HepG2 (cell line): ENCODE results near the gene KRTAP5-4.

Experiments used
- CC2D1A ChIP-seq: sonication (generic); formaldehyde crosslinking; IDR thresholded peaks from 2 replicates; pipeline ENCODE4 v1.8.1; 2023; ENCODE audit warnings: mild to moderate bottlenecking, missing genetic modification reagents
- GABPA ChIP-seq, 2 experiments: IDR thresholded peaks; 2 replicates each; pipeline ENCODE4 v1.6.1; 2011 to 2016; ENCODE audit warnings: low read depth in 2 of 2, low read length in 1 of 2, missing biosample characterization in 1 of 2, missing genetic modification characterization in 1 of 2
- NFRKB ChIP-seq: fragments of 450-650 bp; IDR thresholded peaks from 2 replicates; pipeline ENCODE4 v1.6.1; 2017
- POLR2A ChIP-seq, 2 experiments: IDR thresholded peaks; 2 replicates each; pipeline ENCODE4 v1.6.1; 2011; ENCODE audit warnings: low read depth in 2 of 2, low read length in 2 of 2, mild to moderate bottlenecking in 1 of 2, moderate library complexity in 1 of 2; ENCODE audit not compliant: insufficient read depth in 1 of 2
- RXRA ChIP-seq: sonication (generic); formaldehyde crosslinking; IDR thresholded peaks from 2 replicates; pipeline ENCODE4 v1.5.1; 2020; ENCODE audit warnings: missing genetic modification reagents
- SMC3 ChIP-seq: IDR thresholded peaks from 2 replicates; pipeline ENCODE4 v1.6.1; 2011; ENCODE audit warnings: low read length, improper control_type of control experiment
- ZFX ChIP-seq: sonication (generic); formaldehyde crosslinking; IDR thresholded peaks from 2 replicates; pipeline ENCODE4 v1.4.0; 2020; ENCODE audit warnings: mild to moderate bottlenecking, low read depth, missing genetic modification reagents, moderate library complexity
- ZNF777 ChIP-seq: sonication (generic); formaldehyde crosslinking; IDR thresholded peaks from 2 replicates; pipeline ENCODE4 v1.4.0; 2020; ENCODE audit warnings: missing genetic modification reagents
- TF ChIP-seq, protein P1 (sequence below): sonication (generic); formaldehyde crosslinking; IDR thresholded peaks from 2 replicates; pipeline ENCODE4 v1.5.0; 2020; ENCODE audit warnings: mild to moderate bottlenecking, missing genetic modification reagents, moderate library complexity

DNA sequence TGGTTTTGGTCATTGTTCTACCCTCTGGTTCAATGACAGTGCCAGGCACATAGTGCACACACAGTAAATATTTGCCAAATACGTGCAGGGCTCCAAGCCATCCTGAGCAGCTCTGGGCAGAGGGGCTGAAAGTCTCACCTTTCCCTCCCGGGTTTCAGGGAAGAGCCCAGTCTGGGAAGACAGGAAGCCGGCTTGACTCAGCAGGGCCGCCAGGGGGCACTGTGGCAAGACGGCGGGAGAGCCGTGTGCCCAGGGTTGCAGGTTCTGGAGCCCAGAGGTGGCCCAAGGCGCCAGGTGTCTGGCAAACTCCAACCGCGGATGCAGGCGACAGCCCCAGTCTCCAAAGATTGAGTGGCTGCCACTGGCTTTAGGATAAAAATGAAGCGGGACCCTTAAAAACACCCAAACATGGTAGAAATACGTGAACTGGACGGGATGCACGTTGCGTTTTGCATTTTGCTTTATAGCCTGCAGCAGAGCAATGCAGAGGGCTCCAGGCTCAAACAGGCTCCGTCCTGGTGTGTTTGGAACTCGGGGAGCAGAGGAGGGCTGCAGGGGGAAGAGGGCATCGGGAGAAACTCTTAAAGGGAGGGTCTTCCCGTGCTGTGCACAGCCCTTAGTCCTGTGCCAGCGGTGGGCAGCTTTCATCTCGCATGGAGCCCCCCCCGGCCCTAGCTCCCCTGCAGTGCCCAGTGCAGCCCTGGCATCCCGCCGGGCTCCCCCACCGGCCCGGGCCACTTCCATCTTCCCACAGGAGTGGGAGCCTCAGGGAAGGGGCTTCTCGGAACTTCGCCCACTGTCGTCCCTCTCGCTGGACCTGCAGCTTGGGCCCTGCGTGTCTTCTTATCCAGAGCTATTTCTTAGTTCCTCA is 18.4 kb upstream of the KRTAP5-4 start:
- TF ChIP-seq GABPA (IDR thresholded peaks at IDR 0.05; ENCODE audit: low read depth, low read length) (no peak), GABPA (CRISPR knock-in tag; IDR thresholded peaks at IDR 0.05; ENCODE audit: low read depth) (no peak), SMC3 (peak; percentile 24; the same call in 1 of the 2 replicates), NFRKB (no peak), RXRA (CRISPR knock-in tag) (no peak), POLR2A (IDR thresholded peaks at IDR 0.05; ENCODE audit: insufficient read depth in 1 of 2, low read depth in 2 of 2, low read length in 2 of 2) (no peak), ZFX (no peak), ZNF777 (CRISPR knock-in tag) (no peak), CC2D1A (CRISPR knock-in tag) (no peak)
- TF ChIP-seq, protein P1, sequence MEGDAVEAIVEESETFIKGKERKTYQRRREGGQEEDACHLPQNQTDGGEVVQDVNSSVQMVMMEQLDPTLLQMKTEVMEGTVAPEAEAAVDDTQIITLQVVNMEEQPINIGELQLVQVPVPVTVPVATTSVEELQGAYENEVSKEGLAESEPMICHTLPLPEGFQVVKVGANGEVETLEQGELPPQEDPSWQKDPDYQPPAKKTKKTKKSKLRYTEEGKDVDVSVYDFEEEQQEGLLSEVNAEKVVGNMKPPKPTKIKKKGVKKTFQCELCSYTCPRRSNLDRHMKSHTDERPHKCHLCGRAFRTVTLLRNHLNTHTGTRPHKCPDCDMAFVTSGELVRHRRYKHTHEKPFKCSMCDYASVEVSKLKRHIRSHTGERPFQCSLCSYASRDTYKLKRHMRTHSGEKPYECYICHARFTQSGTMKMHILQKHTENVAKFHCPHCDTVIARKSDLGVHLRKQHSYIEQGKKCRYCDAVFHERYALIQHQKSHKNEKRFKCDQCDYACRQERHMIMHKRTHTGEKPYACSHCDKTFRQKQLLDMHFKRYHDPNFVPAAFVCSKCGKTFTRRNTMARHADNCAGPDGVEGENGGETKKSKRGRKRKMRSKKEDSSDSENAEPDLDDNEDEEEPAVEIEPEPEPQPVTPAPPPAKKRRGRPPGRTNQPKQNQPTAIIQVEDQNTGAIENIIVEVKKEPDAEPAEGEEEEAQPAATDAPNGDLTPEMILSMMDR (CRISPR knock-in tag) = peak; percentile 88
